HepG2 (cell line): Measurements from ENCODE around the gene EPHA4.

Source experiments
- BRF2 ChIP-seq: sonication (generic); formaldehyde crosslinking; IDR thresholded peaks from 2 replicates; pipeline ENCODE4 v1.8.1; 2022; ENCODE audit warnings: mild to moderate bottlenecking, missing genetic modification reagents
- KDM5A ChIP-seq: fragments of 200-600 bp; sonication (generic); IDR thresholded peaks from 2 replicates; pipeline ENCODE4 v1.7.0; 2018; ENCODE audit warnings: antibody characterized with exemption, mild to moderate bottlenecking, low read length, borderline replicate concordance
- MAZ ChIP-seq, 2 experiments: sonication (generic) in 1 of 2; formaldehyde crosslinking in 1 of 2; IDR thresholded peaks; 2 replicates each; pipeline versions ENCODE4 v1.5.0 to v1.6.1; 2012 to 2020; ENCODE audit warnings: low read depth in 2 of 2, mild to moderate bottlenecking in 2 of 2, borderline replicate concordance in 1 of 2, improper control_type of control experiment in 1 of 2, low read length in 1 of 2, missing genetic modification reagents in 1 of 2, moderate library complexity in 1 of 2
- PRDM10 ChIP-seq: sonication (generic); formaldehyde crosslinking; IDR thresholded peaks from 2 replicates; pipeline ENCODE4 v1.4.0; 2020; ENCODE audit warnings: low read depth, missing genetic modification reagents
- RAD21 ChIP-seq: fragments of 450-650 bp; formaldehyde crosslinking; IDR thresholded peaks from 2 replicates; pipeline ENCODE4 v1.5.0; 2020; ENCODE audit warnings: mild to moderate bottlenecking
- ZFP36 ChIP-seq: fragments of 150-350 bp; IDR thresholded peaks from 2 replicates; pipeline ENCODE4 v1.6.1; 2018; ENCODE audit warnings: borderline replicate concordance, low read length, low read depth; ENCODE audit not compliant: partially characterized antibody
- ZFP62 ChIP-seq: sonication (generic); formaldehyde crosslinking; IDR thresholded peaks from 2 replicates; pipeline ENCODE4 v1.4.0; 2020; ENCODE audit warnings: missing genetic modification reagents
- ZNF10 ChIP-seq: sonication (generic); formaldehyde crosslinking; IDR thresholded peaks from 2 replicates; pipeline ENCODE4 v1.4.0; 2020; ENCODE audit warnings: mild to moderate bottlenecking, low read depth, missing genetic modification reagents, borderline replicate concordance
- ZNF18 ChIP-seq: sonication (generic); formaldehyde crosslinking; IDR thresholded peaks from 2 replicates; pipeline ENCODE4 v1.8.0; 2022; ENCODE audit warnings: mild to moderate bottlenecking, missing genetic modification reagents; ENCODE audit not compliant: insufficient replicate concordance
- ZUFSP ChIP-seq: sonication (generic); formaldehyde crosslinking; IDR thresholded peaks from 2 replicates; pipeline ENCODE4 v1.9.0; 2021; ENCODE audit warnings: missing genetic modification reagents, mild to moderate bottlenecking, borderline replicate concordance

- TF ChIP-seq ZNF10 (CRISPR knock-in tag) (no peak), RAD21 (CRISPR knock-in tag) (no peak), ZNF18 (no peak), ZUFSP (CRISPR knock-in tag) (no peak), MAZ (IDR thresholded peaks at IDR 0.05; ENCODE audit: borderline replicate concordance, low read depth, low read length) (no peak), MAZ (CRISPR knock-in tag; IDR thresholded peaks at IDR 0.05; ENCODE audit: low read depth) (no peak), ZFP62 (CRISPR knock-in tag) (no peak), KDM5A (no peak), PRDM10 (CRISPR knock-in tag) (no peak), ZFP36 (no peak), BRF2 (CRISPR knock-in tag) (no peak)
Measured at GRCh38 chr2:221455214-221455613, 116.9 kb downstream of the EPHA4 start.
